Activated naive CD8-positive, alpha-beta T cell treated with anti-CD3 and anti-CD28 coated beads, Interleukin-2, amount 50 U/mL, for 16 hours (primary cell): ENCODE results near the gene MYLIP.
"Not testable (repeated sequence)": the region's sequence is repeated elsewhere in the genome, so short reads cannot be mapped to it uniquely, and the experiment has no call there.

Experiments used
- DNase-seq: peaks from one replicate; pipeline ENCODE4 v3.0.0-alpha.2; 2020; ENCODE audit warnings: low read depth, low spot score

Gene MYLIP

DNA sequence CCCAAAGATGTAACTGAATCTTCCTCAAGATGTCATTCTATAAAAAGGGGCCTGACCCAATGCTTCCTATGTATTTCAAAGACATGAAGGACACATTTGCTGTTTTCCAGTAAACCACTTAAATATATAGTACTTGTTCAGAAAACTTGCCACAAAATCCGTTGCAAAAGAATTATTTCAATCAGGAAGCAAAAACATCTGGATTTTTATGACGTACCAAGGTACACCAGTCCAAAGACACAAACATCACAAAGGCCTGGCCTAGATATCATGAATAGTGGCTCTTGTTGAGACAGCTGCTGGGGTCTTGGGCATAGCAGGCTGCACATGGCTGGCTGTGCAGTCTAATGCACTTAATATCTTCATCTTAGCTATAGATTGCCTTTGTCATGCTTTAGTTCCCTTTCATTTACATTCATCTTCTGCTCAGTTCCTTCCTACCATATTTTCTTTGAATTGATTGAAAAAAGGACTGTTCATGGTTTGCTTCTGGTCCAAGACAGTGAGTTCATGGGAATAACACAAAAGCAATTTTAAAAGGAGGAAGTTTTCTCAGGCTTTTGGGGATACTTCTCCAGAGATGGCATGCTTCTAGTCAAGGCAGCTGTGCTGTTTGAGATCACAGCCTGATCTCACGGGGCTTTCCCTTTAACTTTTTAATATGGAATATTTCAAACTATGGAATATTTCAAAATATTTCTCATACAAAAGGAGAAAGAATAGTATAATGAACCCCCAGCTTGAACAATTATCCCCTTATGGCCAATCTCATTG is 44.5 kb downstream of the MYLIP start:
- no peak for DNase-seq

DNA sequence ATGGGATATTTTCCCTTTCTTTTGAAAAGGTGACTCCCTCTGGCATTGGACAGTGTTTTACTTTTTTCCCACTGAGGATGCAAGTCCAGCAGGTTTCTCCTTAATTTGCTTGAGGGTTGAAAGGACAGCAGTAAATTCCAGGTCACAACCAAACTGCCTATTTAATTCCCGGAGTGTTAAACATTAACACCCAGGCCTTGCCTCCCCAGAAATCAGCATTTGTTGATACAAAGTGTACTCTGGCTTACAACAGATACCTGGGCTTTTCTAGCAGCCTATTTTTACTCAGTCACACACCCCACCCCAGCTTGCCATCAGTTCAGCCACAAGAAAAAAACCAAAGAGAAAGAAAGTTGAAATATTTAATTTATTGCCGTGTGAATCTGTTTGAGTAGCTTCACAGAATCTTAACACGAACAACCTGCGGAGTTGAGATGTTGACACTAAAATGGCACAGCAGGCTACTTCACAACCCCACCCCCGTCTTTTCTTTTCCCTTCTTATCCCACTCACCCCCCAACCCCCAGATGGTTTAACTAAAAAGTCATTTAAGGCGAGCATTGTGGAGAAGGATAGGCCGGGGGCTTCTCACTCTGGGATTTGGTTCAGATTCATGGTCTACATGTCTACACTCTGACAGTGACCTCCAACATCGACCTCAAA is 45.7 kb downstream of the MYLIP start:
- DNase-seq = no peak

- not testable (repeated sequence) for DNase-seq
Observed at GRCh38 chr6:16176600-16176999, 47.7 kb downstream of the MYLIP start.

DNA sequence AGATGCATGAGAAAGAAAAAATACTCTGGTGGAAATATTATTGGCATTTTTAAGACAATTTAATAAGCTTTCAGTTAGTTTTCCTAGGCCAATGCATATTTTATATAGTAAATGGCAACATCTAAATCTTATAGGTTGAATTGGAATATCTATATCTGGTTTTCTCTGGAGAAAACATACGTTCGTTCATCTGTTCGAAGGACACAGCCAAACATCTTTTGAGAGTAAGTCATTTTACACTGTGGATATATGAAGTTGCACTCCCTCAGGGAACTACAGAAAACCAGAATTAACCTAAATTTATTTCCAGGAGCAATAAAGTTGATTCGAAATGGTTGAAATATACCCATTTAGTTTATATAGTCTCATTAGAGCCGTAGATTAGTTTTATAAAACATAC is 49.0 kb downstream of the MYLIP start:
- DNase-seq = no peak

GRCh38 chr6:16178351-16178750 is 49.5 kb downstream of the MYLIP start:
- DNase-seq = no peak

- DNase-seq = no peak
Observed at GRCh38 chr6:16179063-16179462, 50.2 kb downstream of the MYLIP start.

GRCh38 chr6:16179970-16180431 is 51.1 kb downstream of the MYLIP start:
- no peak for DNase-seq

DNA sequence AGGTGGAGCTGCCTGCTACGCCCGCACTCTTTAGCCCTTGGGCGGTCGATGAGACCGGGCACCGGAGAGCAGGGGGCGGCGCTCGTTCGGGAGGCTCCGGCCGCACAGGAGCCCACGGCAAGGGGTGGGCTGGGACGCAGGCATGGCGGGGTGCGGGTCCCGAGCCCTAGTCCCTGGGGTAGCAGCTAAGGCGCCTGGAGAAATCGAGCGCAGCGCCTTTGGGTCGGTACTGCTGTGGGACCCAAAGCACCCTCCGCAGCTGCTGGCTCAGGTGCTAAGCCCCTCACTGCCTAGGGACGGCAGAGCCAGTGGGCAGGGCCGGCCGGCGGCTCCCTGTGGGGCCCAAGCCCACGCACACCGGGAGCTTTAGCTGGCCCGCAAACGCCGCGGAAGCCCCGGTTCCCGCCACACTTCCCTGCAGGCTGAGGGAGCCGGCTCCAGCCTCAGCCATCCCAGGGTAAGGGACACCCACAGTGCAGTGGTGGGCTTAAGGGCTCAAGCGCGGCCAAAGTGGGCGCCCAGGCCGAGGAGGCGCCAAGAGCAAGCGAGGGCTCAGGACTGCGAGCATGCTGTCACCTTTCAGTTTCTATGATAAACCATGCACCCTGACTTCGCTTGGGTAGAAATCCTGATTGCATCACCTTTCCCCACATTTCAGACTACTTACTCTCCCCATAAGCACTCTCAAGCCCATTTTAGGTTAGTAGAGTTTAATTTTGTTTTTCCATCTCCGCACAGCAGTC is 52.0 kb downstream of the MYLIP start:
- no peak for DNase-seq

GRCh38 chr6:16181439-16182297 is 52.8 kb downstream of the MYLIP start:
- no peak for DNase-seq

GRCh38 chr6:16183187-16183664 is 54.3 kb downstream of the MYLIP start:
- no peak for DNase-seq

GRCh38 chr6:16184129-16184528 is 55.2 kb downstream of the MYLIP start:
- no peak for DNase-seq

DNA sequence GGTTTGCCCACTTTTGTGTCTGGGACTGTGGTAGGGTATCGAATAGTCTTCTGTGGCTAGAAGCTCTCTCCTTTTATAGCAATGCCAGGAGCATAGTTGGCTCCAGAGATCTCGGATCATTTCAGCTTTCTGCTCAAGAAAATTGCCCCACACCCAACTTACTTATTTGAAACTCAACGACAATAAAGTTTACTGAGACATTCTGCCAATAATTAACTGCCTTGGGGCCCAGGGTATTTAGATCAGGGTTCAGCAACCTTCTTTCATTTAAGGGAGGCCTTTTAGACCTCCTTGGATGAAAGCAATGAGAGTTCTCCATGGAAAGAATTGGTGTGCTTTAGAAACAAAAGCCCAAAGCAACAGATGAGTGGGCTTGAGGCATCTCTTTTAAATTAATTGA is 55.7 kb downstream of the MYLIP start:
- no peak for DNase-seq

- DNase-seq = no peak
Observed at GRCh38 chr6:16187176-16187575, 58.3 kb downstream of the MYLIP start.

DNA sequence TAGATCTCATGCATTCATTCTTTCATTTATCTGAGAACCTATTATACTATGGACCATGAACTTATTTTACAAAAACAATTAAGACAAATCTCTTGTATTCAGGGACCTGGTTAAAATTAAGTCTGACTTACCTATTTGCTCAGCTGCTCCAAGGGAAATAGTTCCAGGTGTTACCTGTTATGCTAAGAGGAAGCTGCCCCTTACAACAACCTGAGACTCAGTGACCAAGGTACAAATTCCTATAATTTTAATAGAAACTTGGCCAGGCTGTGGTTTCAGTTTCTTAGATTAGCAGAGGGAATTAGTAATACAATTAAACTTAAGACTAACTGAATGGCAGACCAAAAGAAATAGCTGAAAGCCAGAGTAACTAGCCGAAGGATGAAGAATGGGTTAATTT is 61.3 kb downstream of the MYLIP start:
- no peak for DNase-seq

- no peak for DNase-seq
Observed at GRCh38 chr6:16196260-16196983, 67.5 kb downstream of the MYLIP start.

- no peak for DNase-seq
Observed at GRCh38 chr6:16196984-16197546, 68.2 kb downstream of the MYLIP start.
